Panc1 (cell line): Measurements from ENCODE around the gene SLC35F4.

Source experiments
- POLR2AphosphoS5 ChIP-seq: IDR thresholded peaks from 2 replicates; pipeline ENCODE4 v1.6.1; 2012; ENCODE audit warnings: mild to moderate bottlenecking, low read depth, low read length, moderate library complexity
- SIN3A ChIP-seq: IDR thresholded peaks from 2 replicates; pipeline ENCODE4 v1.6.1; 2012; ENCODE audit warnings: low read depth, mild to moderate bottlenecking, low read length, moderate library complexity, borderline replicate concordance; ENCODE audit not compliant: insufficient read depth
- TCF7L2 ChIP-seq: IDR thresholded peaks from 2 replicates; pipeline ENCODE4 v1.6.1; 2011; ENCODE audit warnings: mild to moderate bottlenecking, low read depth, low read length, inconsistent platforms
- TF ChIP-seq, protein P1 (sequence below): fragments of 450-650 bp; IDR thresholded peaks from 2 replicates; pipeline ENCODE4 v1.5.1; 2017; ENCODE audit warnings: mild to moderate bottlenecking
- TF ChIP-seq, protein P2 (sequence below), 2 experiments: IDR thresholded peaks; 2 replicates each; pipeline ENCODE4 v1.6.1; 2011 to 2012; ENCODE audit warnings: low read depth in 2 of 2, control low read depth in 1 of 2, low read length in 1 of 2, mild to moderate bottlenecking in 1 of 2, moderate library complexity in 1 of 2; ENCODE audit not compliant: insufficient read depth in 1 of 2

DNA sequence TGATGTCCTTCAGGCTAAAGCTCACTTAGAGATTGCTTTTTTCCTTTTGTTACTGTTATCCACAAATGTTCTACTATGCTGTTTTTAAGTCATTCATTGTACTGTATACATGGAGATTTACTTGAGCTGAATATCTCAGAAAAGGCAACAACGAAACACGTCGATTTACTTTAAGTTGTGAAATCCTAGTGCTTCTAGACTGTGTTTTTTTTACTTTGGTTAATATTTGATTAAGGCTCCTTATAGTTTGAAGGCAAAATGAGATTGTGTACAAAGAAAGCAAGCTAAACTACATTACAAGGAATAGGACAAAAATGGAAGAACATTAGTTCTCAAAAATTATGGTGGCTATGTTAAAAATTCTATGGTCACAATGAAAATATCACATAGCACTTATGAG is 114.5 kb downstream of the SLC35F4 start:
- TF ChIP-seq, protein P1, sequence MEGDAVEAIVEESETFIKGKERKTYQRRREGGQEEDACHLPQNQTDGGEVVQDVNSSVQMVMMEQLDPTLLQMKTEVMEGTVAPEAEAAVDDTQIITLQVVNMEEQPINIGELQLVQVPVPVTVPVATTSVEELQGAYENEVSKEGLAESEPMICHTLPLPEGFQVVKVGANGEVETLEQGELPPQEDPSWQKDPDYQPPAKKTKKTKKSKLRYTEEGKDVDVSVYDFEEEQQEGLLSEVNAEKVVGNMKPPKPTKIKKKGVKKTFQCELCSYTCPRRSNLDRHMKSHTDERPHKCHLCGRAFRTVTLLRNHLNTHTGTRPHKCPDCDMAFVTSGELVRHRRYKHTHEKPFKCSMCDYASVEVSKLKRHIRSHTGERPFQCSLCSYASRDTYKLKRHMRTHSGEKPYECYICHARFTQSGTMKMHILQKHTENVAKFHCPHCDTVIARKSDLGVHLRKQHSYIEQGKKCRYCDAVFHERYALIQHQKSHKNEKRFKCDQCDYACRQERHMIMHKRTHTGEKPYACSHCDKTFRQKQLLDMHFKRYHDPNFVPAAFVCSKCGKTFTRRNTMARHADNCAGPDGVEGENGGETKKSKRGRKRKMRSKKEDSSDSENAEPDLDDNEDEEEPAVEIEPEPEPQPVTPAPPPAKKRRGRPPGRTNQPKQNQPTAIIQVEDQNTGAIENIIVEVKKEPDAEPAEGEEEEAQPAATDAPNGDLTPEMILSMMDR: no peak
- TF ChIP-seq SIN3A: no peak
- TF ChIP-seq POLR2AphosphoS5: no peak
- TF ChIP-seq, protein P2, sequence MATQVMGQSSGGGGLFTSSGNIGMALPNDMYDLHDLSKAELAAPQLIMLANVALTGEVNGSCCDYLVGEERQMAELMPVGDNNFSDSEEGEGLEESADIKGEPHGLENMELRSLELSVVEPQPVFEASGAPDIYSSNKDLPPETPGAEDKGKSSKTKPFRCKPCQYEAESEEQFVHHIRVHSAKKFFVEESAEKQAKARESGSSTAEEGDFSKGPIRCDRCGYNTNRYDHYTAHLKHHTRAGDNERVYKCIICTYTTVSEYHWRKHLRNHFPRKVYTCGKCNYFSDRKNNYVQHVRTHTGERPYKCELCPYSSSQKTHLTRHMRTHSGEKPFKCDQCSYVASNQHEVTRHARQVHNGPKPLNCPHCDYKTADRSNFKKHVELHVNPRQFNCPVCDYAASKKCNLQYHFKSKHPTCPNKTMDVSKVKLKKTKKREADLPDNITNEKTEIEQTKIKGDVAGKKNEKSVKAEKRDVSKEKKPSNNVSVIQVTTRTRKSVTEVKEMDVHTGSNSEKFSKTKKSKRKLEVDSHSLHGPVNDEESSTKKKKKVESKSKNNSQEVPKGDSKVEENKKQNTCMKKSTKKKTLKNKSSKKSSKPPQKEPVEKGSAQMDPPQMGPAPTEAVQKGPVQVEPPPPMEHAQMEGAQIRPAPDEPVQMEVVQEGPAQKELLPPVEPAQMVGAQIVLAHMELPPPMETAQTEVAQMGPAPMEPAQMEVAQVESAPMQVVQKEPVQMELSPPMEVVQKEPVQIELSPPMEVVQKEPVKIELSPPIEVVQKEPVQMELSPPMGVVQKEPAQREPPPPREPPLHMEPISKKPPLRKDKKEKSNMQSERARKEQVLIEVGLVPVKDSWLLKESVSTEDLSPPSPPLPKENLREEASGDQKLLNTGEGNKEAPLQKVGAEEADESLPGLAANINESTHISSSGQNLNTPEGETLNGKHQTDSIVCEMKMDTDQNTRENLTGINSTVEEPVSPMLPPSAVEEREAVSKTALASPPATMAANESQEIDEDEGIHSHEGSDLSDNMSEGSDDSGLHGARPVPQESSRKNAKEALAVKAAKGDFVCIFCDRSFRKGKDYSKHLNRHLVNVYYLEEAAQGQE (IDR thresholded peaks at IDR 0.05; ENCODE audit: insufficient read depth in 1 of 2, low read depth in 2 of 2, low read length in 1 of 2): no peak
- TF ChIP-seq TCF7L2: no peak
